MM.1S (cell line): ENCODE measurements around the gene IQCN.

Experiments
- DNase-seq: peaks from one replicate; pipeline ENCODE4 v3.0.0-alpha.2; 2015
- H2AFZ ChIP-seq: fragments of 300-600 bp; sonication (generic); 2 replicates; pipeline ENCODE4 v1.6.0; 2016; ENCODE audit warnings: antibody characterized with exemption, low read length
- H3F3A ChIP-seq: fragments of 300-600 bp; sonication (generic); 2 replicates; pipeline ENCODE4 v1.6.1; 2016; ENCODE audit warnings: mild to moderate bottlenecking, antibody characterized with exemption, low read length, moderate library complexity, mixed read lengths; ENCODE audit not compliant: insufficient read depth
- H3K27ac ChIP-seq: fragments of 300-600 bp; sonication (generic); 2 replicates; pipeline ENCODE4 v1.5.1; 2016; ENCODE audit warnings: mild to moderate bottlenecking, low read length
- H3K27me3 ChIP-seq: fragments of 300-600 bp; sonication (generic); replicated peaks from 2 replicates; pipeline ENCODE4 v1.6.0; 2016; ENCODE audit warnings: low read length; ENCODE audit not compliant: insufficient read depth
- H3K36me3 ChIP-seq: fragments of 300-600 bp; sonication (generic); replicated peaks from 2 replicates; pipeline ENCODE4 v1.6.1; 2016; ENCODE audit warnings: mild to moderate bottlenecking, low read length, mixed read lengths; ENCODE audit not compliant: insufficient read depth
- H3K4me1 ChIP-seq: fragments of 300-600 bp; sonication (generic); 2 replicates; pipeline ENCODE4 v1.6.1; 2016; ENCODE audit warnings: low read length, mixed read lengths
- H3K4me2 ChIP-seq: fragments of 300-600 bp; sonication (generic); 2 replicates; pipeline ENCODE4 v1.6.0; 2016; ENCODE audit warnings: low read depth, low read length
- H3K4me3 ChIP-seq: fragments of 300-600 bp; sonication (generic); 2 replicates; pipeline ENCODE4 v1.5.1; 2016; ENCODE audit warnings: low read length, mixed read lengths
- H3K79me2 ChIP-seq: fragments of 300-600 bp; sonication (generic); 2 replicates; pipeline ENCODE4 v1.6.1; 2016; ENCODE audit warnings: mixed run types, low read length, mixed read lengths
- H3K9ac ChIP-seq: fragments of 300-600 bp; sonication (generic); 2 replicates; pipeline ENCODE4 v1.6.1; 2016; ENCODE audit warnings: low read length, mixed read lengths
- H3K9me2 ChIP-seq: fragments of 300-600 bp; sonication (generic); replicated peaks from 2 replicates; pipeline ENCODE4 v1.6.1; 2016; ENCODE audit warnings: mild to moderate bottlenecking, low read length, mixed read lengths; ENCODE audit not compliant: insufficient read depth
- H3K9me3 ChIP-seq: fragments of 300-600 bp; sonication (generic); replicated peaks from 2 replicates; pipeline ENCODE4 v1.6.1; 2016; ENCODE audit warnings: mild to moderate bottlenecking, low read length, mixed read lengths; ENCODE audit not compliant: insufficient read depth
- H4K20me1 ChIP-seq: fragments of 300-600 bp; sonication (generic); 2 replicates; pipeline ENCODE4 v1.6.1; 2016; ENCODE audit warnings: mild to moderate bottlenecking, low read length, moderate library complexity, mixed read lengths; ENCODE audit not compliant: insufficient read depth
- CTCF ChIP-seq: fragments of 300-600 bp; sonication (generic); IDR thresholded peaks from 2 replicates; pipeline ENCODE4 v1.5.1; 2016; ENCODE audit warnings: antibody characterized with exemption, low read length, mixed read lengths
- EZH2 ChIP-seq: fragments of 300-600 bp; sonication (generic); optimal IDR thresholded peaks from 2 replicates; pipeline ENCODE3; 2017; ENCODE audit warnings: low read depth, mild to moderate bottlenecking, antibody characterized with exemption, low read length, mixed read lengths
- EZH2phosphoT487 ChIP-seq: fragments of 300-600 bp; sonication (generic); IDR thresholded peaks from 2 replicates; pipeline ENCODE4 v1.6.1; 2018; ENCODE audit warnings: antibody characterized with exemption, low read length

IQCN gene

GRCh38 chr19:18304458-18305310 is 30.4 kb upstream of the IQCN start:
- peak overlapping the region; percentile 99 for H3K4me2 ChIP-seq
- H3F3A ChIP-seq: peaks cover 45% of the 10 kb centered on the region
- peaks cover 18% of the 10 kb centered on the region for H3K4me1 ChIP-seq
- no peak for TF ChIP-seq EZH2phosphoT487
- TF ChIP-seq CTCF: no peak
- TF ChIP-seq EZH2: no peak
- no peaks in the 10 kb centered on the region for H3K9me3 ChIP-seq
- H2AFZ ChIP-seq: no peak overlapping the region
- H3K79me2 ChIP-seq: peaks cover 16% of the 10 kb centered on the region
- H4K20me1 ChIP-seq: no peaks in the 10 kb centered on the region
- peak overlapping the region; percentile 82 for H3K4me3 ChIP-seq
- no peaks in the 10 kb centered on the region for H3K9me2 ChIP-seq
- peak; percentile 58 for DNase-seq
- peak overlapping the region; percentile 91 for H3K27ac ChIP-seq
- no peaks in the 10 kb centered on the region for H3K36me3 ChIP-seq
- H3K9ac ChIP-seq: peak overlapping the region; percentile 87
- no peaks in the 10 kb centered on the region for H3K27me3 ChIP-seq

- peaks cover 18% of the 10 kb centered on the region for H3K4me1 ChIP-seq
- no peaks in the 10 kb centered on the region for H3K36me3 ChIP-seq
- no peak for TF ChIP-seq EZH2
- no peak for TF ChIP-seq EZH2phosphoT487
- no peak for TF ChIP-seq CTCF
Measured at GRCh38 chr19:18304208-18304457, 29.9 kb upstream of the IQCN start.

GRCh38 chr19:18301718-18302111 is 27.5 kb upstream of the IQCN start:
- Histone ChIP-seq H3K9ac (no peak overlapping the region), H3K27ac (no peak overlapping the region), H3K4me2 (no peak overlapping the region)

More at GRCh38 chr19:18304208-18304457, 29.9 kb upstream of the IQCN start:
- no peaks in the 10 kb centered on the region for H3K9me2 ChIP-seq
- H3K9ac ChIP-seq: peak overlapping the region; percentile 87
- peak overlapping the region; percentile 91 for H3K27ac ChIP-seq
- H3F3A ChIP-seq: peaks cover 45% of the 10 kb centered on the region
- DNase-seq: peak; percentile 17
- H3K4me2 ChIP-seq: peak overlapping the region; percentile 99
- H3K9me3 ChIP-seq: no peaks in the 10 kb centered on the region
- peak overlapping the region; percentile 82 for H3K4me3 ChIP-seq
- peaks cover 16% of the 10 kb centered on the region for H3K79me2 ChIP-seq
- no peaks in the 10 kb centered on the region for H3K27me3 ChIP-seq
- H4K20me1 ChIP-seq: no peaks in the 10 kb centered on the region
- H2AFZ ChIP-seq: no peak overlapping the region

More at GRCh38 chr19:18301718-18302111, 27.5 kb upstream of the IQCN start:
- Histone ChIP-seq H3K36me3 (no peaks in the 10 kb centered on the region), H4K20me1 (no peaks in the 10 kb centered on the region), H3F3A (peaks cover 34% of the 10 kb centered on the region), H3K9me2 (no peaks in the 10 kb centered on the region), H3K79me2 (peaks cover 16% of the 10 kb centered on the region), H3K27me3 (0 out of 2 replicates have a peak, but pooled peaks cover 5% of the 10 kb centered on the region), H3K9me3 (no peaks in the 10 kb centered on the region), H3K4me1 (peaks cover 17% of the 10 kb centered on the region), H3K4me3 (no peak overlapping the region), H2AFZ (no peak overlapping the region)
- no peak for DNase-seq
- TF ChIP-seq EZH2phosphoT487 (no peak), CTCF (no peak), EZH2 (no peak)
